ENCODE results near the gene SPEG.

The SPEG gene

DNA sequence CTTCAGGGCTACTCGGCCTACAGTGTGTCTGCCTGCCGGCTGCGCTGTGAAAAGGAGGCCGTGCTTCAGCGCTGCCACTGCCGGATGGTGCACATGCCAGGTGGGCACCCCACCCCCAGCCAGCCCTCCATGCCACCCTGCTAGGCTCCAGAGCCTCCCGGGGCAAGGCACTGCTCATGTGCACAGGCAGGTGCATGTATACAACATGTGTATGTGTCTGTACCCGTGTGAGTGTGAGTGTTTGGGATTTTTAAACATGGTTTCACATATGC, 97.7 kb downstream of the SPEG start:
- TF ChIP-seq TAF1 (IDR thresholded peaks at IDR 0.05; ENCODE audit: low read depth) (no peak), RAD21 (IDR thresholded peaks at IDR 0.05; ENCODE audit: low read depth) (no peak), CREB1 (IDR thresholded peaks at IDR 0.05; ENCODE audit: low read depth) (no peak), ZBTB7A (IDR thresholded peaks at IDR 0.05; ENCODE audit: low read depth) (no peak), YY1 (IDR thresholded peaks at IDR 0.05; ENCODE audit: low read depth) (no peak)
- TF ChIP-seq, protein P1, sequence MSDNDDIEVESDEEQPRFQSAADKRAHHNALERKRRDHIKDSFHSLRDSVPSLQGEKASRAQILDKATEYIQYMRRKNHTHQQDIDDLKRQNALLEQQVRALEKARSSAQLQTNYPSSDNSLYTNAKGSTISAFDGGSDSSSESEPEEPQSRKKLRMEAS (IDR thresholded peaks at IDR 0.05), result no peak
- TF ChIP-seq, protein P2, sequence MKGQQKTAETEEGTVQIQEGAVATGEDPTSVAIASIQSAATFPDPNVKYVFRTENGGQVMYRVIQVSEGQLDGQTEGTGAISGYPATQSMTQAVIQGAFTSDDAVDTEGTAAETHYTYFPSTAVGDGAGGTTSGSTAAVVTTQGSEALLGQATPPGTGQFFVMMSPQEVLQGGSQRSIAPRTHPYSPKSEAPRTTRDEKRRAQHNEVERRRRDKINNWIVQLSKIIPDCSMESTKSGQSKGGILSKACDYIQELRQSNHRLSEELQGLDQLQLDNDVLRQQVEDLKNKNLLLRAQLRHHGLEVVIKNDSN (IDR thresholded peaks at IDR 0.05), result no peak

DNA sequence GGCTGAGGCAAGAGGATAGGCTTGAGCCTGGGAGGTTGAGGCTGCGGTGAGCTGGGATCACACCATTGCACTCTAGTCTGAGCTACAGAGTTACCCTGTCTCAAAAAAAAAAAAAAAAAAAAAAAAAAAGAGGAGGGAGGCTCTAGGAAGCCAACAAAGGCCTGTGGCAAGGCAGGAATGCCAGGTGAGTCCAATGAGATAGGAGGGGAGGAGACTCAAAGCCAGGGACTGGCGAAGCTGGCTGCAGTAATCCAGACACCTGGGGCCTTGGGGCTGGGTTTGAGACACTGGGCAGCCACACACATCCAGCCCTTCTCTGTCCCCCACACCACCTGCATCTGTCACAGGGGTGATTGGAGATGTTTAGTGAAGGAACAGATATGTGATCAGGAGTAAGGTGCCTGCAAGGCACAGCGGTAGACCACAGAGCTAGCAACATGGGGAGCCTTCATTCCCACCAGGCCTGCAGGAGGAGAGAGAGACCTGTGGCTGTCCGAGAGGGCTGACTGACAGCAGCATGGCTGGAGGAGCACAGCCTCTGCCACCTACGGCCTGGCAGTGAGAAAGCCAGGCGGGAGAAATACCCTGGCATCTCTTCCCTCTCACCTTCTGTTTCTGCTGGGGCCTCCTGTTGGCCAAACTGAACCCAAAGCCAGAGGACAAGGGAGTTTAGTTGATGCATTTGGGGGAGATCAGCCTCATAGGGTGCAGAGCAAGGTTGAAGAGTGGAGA, 99.5 kb downstream of the SPEG start:
- TF ChIP-seq CEBPB (IDR thresholded peaks at IDR 0.05), result no peak
- peak; percentile 57 for TF ChIP-seq TEAD4 (IDR thresholded peaks at IDR 0.05)
- no peak for TF ChIP-seq EGR1 (IDR thresholded peaks at IDR 0.05)
- TF ChIP-seq CREB1 (IDR thresholded peaks at IDR 0.05; ENCODE audit: low read depth), result no peak
- TF ChIP-seq, protein P1 (IDR thresholded peaks at IDR 0.05), result no peak

DNA sequence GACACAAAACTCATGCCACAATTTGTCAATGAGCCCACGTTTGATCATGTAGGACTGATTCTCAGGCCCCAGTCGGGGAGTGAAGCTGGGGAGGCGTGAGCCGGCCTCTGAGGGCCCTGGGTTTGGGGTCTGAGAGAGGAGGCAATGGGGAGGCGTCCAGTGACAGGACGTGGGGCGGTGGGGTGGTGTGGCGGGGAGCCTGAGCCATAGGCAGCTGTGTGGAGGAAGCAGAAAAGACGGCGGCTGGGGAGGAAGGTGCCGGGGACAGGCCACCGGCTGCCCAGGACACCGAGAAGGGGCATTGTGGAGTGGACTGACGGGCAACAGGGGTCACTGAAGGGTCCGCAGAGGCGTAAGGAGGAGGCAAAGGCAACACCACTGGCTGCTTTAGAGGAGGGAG, 101.8 kb downstream of the SPEG start:
- TF ChIP-seq TCF12 (IDR thresholded peaks at IDR 0.05; ENCODE audit: low read depth), result no peak
- TF ChIP-seq, protein P3, sequence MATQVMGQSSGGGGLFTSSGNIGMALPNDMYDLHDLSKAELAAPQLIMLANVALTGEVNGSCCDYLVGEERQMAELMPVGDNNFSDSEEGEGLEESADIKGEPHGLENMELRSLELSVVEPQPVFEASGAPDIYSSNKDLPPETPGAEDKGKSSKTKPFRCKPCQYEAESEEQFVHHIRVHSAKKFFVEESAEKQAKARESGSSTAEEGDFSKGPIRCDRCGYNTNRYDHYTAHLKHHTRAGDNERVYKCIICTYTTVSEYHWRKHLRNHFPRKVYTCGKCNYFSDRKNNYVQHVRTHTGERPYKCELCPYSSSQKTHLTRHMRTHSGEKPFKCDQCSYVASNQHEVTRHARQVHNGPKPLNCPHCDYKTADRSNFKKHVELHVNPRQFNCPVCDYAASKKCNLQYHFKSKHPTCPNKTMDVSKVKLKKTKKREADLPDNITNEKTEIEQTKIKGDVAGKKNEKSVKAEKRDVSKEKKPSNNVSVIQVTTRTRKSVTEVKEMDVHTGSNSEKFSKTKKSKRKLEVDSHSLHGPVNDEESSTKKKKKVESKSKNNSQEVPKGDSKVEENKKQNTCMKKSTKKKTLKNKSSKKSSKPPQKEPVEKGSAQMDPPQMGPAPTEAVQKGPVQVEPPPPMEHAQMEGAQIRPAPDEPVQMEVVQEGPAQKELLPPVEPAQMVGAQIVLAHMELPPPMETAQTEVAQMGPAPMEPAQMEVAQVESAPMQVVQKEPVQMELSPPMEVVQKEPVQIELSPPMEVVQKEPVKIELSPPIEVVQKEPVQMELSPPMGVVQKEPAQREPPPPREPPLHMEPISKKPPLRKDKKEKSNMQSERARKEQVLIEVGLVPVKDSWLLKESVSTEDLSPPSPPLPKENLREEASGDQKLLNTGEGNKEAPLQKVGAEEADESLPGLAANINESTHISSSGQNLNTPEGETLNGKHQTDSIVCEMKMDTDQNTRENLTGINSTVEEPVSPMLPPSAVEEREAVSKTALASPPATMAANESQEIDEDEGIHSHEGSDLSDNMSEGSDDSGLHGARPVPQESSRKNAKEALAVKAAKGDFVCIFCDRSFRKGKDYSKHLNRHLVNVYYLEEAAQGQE (IDR thresholded peaks at IDR 0.05; ENCODE audit: low read depth), result no peak
- no peak for TF ChIP-seq ZBTB7A (IDR thresholded peaks at IDR 0.05; ENCODE audit: low read depth)
- TF ChIP-seq, protein P2 (IDR thresholded peaks at IDR 0.05), result no peak

DNA sequence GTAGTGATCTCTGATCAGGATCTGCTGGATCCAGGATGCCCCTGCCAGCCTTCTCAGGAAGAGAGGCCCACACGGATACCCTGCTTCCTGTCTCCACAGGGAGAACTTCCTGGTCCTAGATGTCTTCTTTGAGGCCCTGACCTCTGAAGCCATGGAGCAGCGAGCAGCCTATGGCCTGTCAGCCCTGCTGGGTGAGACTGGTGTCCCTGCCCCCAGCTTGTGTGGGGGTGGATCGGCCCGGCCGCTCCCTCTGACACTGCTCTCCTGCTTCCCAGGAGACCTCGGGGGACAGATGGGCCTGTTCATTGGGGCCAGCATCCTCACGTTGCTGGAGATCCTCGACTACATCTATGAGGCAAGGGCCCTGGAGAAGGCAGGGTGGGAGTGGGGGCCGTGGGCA, 102.3 kb downstream of the SPEG start:
- 0 out of 2 replicates have a peak, but pooled peaks have one; percentile 29 for TF ChIP-seq EGR1 (IDR thresholded peaks at IDR 0.05)
- TF ChIP-seq, protein P3 (IDR thresholded peaks at IDR 0.05; ENCODE audit: low read depth), result no peak
- TF ChIP-seq EP300 (IDR thresholded peaks at IDR 0.05; ENCODE audit: borderline replicate concordance), result no peak
- TF ChIP-seq, protein P2 (IDR thresholded peaks at IDR 0.05), result no peak

DNA sequence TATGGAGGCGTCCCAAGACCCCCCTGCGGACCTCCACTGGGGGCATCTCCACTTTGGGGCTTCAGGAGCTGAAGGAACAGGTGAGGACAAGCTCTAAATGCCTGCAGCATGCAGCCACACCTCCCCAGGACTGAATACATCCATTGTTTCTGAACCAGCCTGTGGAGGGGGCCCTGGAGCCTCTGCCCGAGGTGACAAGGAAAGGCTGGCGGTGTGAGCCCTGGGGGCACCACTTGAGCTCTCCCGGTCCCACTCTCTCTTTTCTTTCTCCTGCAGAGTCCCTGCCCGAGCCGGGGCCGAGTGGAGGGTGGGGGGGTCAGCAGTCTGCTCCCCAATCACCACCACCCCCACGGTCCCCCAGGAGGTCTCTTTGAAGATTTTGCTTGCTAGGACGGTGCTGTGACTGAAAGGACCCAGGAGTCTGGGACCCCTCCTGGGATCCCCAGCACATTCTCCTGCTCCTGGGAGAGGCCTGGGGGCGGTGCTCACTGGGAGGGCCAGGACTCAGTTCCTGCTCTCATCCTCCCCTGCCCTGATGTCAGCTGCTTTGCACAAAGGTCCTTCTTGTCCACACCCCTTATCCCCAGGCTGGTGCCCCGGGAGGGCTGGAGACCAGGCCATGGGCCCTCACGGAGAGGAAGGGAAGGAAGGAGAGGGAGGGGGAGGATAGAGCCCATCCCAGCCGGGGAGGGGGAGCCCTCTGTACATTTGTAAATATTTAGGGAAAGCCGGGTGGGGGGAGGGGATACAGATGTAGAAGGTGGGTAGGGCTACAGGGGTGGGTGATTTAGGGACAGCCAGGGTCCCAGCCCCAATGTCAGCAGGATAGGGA, 103.2 kb downstream of the SPEG start:
- TF ChIP-seq EP300 (IDR thresholded peaks at IDR 0.05; ENCODE audit: borderline replicate concordance), result no peak

DNA sequence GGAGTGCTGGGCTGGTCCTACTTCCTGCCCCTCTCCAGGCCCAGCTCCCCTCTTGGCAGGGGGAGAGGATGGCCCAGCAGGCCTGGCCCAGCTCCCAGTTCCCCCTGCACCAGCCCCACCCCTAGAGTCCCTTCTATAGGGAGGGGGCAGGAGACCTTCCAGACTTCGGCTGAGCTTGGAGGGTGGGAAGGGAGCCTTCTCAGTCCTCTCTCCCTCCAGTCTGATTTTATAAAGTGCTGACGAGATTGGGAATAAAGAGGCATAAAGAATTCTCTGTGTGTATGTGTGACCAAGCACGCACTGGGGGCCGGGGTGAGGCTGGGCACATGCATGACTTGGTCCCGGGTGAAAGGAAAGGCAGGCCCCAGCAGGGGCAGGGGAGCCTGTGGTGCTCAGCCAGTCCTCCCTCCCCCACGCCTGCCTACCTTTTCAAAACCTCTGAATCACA, 103.9 kb downstream of the SPEG start:
- TF ChIP-seq NFIC (IDR thresholded peaks at IDR 0.05), result peak; percentile 34; the same call in 1 of the 2 replicates
- TF ChIP-seq CEBPB (IDR thresholded peaks at IDR 0.05), result no peak
